ENCODE results near the gene TBCCD1. TPM values are rescaled to one million over a fixed set of nuclear protein-coding genes. Genes with fewer than 3 reads are reported as not detected.
"Not testable (repeated sequence)": the region's sequence is repeated elsewhere in the genome, so short reads cannot be mapped to it uniquely, and the experiment has no call there.

Gene TBCCD1
- total RNA-seq, 1 experiment from 2014 or later, result 21.5 TPM

DNA sequence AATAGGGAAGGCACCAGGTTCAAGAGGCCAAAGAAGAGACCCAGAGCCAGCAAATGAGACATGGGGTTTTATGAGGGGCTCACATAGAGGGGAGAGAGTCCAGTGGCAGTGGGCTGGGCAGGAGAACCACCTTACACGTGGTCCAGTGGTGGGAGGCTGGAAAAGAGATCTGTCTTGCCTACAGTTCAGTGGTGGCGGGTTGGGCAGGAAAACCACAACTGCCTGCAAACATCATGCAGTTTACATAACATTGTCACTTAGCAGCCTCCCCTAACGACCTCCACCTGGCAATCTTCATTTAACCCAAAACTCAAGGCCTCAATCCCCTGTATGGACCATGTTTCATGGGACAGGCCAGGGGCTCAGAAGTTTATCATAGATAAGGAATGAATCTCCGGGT is 52.0 kb downstream of the TBCCD1 start:
- no peak for DNase-seq
- no peak overlapping the region for H3K4me3 ChIP-seq
- peaks cover 18% of the 10 kb centered on the region for H3K27me3 ChIP-seq
- peaks cover 9% of the 10 kb centered on the region for H3K9me3 ChIP-seq
- H3K36me3 ChIP-seq, result no peaks in the 10 kb centered on the region

DNA sequence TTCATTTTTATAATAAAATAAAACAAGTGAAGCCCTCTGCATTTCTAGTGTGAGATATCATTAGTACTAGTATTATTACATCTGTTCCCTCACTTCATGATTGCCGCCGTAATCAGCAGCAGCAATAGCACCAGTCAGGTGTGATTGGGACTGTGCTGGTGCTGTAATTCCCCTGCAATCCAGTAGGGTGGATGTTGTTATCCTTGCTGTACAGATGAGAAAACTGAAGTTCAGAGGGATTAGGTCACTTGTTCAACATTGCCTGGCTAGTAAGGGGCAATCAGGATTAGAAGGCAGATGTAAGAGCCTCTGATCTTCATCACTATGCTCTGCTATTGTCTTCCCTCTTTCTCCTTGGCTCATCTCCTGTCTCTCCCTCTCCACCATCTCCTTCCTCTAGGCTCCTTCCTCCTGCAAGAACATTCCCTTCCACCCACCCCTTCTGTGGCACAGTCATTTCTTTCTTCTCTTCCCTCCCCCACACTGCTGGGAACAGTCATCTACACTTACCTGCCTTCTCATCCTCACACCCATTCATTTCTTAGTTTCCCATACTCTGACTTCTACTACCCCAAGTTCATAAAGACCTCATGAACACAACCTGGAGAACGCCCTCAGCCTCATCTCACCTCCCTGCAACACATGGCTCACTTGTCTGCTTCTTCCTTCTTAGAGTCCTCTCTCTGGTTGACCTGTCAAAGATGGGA is 52.7 kb downstream of the TBCCD1 start:
- Histone ChIP-seq H3K9me3 (peaks cover 9% of the 10 kb centered on the region), H3K27me3 (peaks cover 18% of the 10 kb centered on the region), H3K4me3 (no peak overlapping the region), H3K36me3 (no peaks in the 10 kb centered on the region)
- DNase-seq, result no peak

DNA sequence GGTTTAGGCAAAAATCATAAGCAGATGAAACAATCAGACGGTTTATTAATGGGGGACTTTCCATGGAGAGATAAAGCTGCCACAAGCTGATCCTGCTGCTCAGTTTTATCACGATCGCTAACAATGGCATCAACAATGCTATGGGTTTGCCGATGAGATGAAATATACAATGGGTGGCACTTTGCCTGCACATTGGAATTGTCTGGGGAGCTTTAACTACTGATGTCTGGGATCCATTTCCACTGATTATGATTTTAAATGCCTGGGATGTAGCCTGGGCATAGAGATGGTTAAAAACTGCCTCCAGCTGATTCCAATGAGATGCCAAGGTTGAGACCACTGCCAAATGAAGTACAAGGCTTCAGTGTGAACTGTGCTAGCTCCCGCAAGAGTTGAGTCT is 53.8 kb downstream of the TBCCD1 start:
- peaks cover 9% of the 10 kb centered on the region for H3K9me3 ChIP-seq
- H3K36me3 ChIP-seq, result no peaks in the 10 kb centered on the region
- no peak overlapping the region for H3K4me3 ChIP-seq
- no peak for DNase-seq
- peaks cover 18% of the 10 kb centered on the region for H3K27me3 ChIP-seq

DNA sequence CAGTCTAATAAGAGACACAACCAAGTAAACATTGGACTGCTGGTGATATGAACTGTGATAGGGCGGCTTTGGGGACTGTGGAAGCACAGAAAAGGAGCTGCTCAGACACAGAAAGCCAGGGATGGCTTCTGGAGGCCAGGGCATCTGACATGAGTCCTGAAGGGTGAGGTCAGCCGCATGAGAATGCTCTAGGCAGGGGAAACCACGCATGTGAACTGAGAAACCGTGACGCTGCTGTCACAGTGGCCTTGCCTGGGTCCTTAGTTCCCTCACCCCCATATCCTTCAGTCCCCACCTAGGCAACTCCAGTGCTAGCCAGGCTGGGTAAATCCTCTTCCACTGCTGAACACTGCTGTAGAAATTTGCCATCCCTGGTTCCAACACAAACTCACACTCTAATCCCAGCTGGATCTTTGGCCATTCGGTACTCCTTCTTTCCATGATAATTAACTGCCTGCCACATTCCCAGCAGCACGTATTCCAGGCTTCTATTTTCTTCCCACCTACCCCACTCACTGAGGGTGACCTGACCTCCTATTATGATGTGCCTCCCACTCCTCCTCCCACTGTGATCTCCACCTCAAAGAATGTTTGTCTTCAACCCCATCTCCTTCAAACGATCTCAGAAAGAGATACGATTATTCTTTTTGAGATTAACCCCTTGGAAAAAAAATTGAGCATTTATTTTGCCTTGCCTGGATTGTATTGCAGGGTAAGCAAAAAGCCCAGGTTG is 54.4 kb downstream of the TBCCD1 start:
- no peak overlapping the region for H3K4me3 ChIP-seq
- peaks cover 18% of the 10 kb centered on the region for H3K27me3 ChIP-seq
- H3K36me3 ChIP-seq, result no peaks in the 10 kb centered on the region
- DNase-seq, result no peak
- H3K9me3 ChIP-seq, result peaks cover 9% of the 10 kb centered on the region

DNA sequence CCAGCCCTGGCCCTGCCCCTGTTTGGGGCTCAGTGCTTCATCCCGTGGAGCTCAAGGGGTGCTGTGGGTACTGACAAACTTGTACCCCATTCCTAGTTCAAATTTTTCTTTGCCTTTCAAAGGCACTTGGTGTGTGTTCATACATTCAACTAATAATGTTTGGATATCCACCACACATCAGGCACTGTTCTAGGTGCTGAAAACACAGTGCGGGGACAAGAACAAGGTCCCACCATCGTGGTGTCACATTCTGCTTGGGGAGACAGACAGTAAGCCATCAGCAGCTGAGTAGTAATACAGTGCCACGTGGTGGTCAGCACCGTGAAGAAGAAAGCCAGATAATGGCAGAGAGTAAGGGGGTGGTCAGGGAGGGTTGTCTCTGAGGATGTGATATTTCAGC is 55.4 kb downstream of the TBCCD1 start:
- peaks cover 18% of the 10 kb centered on the region for H3K27me3 ChIP-seq
- H3K36me3 ChIP-seq, result no peaks in the 10 kb centered on the region
- DNase-seq, result no peak
- no peak overlapping the region for H3K4me3 ChIP-seq
- H3K9me3 ChIP-seq, result peaks cover 8% of the 10 kb centered on the region

DNA sequence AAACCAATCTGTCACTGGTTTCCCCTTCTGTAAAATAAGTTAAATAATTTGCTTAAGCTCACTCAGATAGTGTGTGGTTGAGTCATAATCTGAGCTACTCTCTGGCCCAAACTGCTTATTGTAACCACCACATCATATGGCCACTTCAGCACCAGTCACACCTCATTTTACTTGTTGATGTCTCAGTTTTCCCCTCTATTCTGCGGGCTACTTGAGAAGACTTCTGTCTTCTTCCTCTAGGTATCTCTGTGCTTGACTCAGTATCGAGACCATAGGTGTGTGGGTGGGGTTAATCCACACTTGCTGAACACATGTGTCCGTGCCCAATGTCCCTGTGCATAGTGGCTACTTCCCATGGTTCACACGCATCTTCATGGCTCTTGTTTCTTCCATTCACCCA is 55.9 kb downstream of the TBCCD1 start:
- Histone ChIP-seq H3K27me3 (peaks cover 18% of the 10 kb centered on the region), H3K9me3 (peaks cover 4% of the 10 kb centered on the region), H3K4me3 (no peak overlapping the region), H3K36me3 (no peaks in the 10 kb centered on the region)
- no peak for DNase-seq

DNA sequence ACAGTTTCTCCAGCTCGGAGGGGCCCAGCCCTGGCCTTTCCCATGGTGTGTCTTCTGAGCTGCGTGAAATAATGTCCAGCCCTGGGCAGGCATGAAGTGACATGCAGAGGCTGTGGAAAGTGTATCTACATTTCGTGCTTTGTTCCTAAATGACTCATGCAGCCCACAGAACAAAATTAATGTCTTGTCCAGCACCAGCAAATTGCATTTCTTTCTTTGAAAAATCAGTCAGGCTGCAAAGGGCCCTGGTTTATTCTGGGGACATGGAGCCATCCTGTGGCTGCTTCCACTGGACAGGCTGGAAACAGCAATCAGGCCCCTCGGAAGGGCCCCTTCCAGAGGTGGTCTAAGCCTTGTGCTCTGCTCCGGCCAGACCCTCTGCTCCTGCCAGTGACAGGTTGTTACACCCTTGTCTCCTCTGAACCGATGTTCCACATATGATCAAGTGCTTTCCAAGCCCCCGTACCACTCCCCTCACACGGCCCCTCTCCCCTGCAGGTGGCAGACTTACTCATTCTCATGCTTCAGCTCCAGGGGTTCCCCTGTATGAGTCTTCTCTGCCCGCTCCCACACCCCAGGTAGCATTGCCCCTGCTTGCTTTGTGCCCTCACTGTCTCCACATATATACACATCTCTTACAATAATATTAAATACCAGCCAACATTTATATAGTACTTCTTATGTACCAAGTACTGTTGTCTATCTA is 56.6 kb downstream of the TBCCD1 start:
- Histone ChIP-seq H3K4me3 (no peak overlapping the region), H3K9me3 (no peaks in the 10 kb centered on the region), H3K36me3 (no peaks in the 10 kb centered on the region), H3K27me3 (peaks cover 18% of the 10 kb centered on the region)
- DNase-seq, result no peak

DNA sequence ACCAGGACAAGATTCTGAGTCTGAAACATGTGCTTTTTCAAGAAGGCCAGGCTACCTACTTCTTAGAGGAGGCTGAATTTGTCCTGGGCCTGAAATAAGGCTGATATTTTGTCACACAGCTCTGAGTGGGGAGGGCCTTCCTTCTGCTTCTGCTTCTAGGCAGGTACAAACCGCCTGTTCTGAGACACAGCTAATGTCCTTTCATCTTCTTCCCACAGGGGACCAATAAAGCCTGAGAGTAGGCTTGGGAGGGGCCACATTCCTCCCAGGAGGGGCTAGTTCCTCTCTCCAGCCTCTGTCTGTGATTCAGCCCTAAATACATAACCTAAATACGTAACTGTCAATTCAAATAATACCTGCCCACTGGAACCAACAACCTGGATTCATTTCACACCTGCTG is 57.7 kb downstream of the TBCCD1 start:
- Histone ChIP-seq H3K9me3 (no peaks in the 10 kb centered on the region), H3K27me3 (peaks cover 18% of the 10 kb centered on the region), H3K36me3 (no peaks in the 10 kb centered on the region), H3K4me3 (no peak overlapping the region)
- DNase-seq, result no peak

DNA sequence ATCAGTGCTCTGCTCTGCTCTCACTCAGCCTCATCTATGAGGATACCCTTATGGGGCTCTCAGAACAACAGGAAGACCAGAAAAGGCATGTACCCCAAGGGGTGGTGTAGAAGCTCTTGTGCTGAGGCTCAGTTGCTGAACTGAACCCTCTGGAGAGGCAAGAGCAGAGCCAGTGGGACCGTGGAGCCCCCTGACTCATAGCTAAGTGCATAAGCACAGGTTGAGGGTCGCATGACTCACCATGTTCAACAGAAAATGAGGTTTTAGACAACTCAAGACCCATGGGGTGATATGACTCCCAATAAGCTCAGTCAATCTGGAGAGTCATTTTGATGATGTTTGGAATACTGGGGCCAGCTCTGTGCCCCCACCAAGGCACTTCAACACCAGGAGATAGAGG is 60.3 kb downstream of the TBCCD1 start:
- no peak overlapping the region for H3K4me3 ChIP-seq
- no peak for DNase-seq
- no peaks in the 10 kb centered on the region for H3K36me3 ChIP-seq
- no peaks in the 10 kb centered on the region for H3K9me3 ChIP-seq
- H3K27me3 ChIP-seq, result peaks cover 5% of the 10 kb centered on the region

DNA sequence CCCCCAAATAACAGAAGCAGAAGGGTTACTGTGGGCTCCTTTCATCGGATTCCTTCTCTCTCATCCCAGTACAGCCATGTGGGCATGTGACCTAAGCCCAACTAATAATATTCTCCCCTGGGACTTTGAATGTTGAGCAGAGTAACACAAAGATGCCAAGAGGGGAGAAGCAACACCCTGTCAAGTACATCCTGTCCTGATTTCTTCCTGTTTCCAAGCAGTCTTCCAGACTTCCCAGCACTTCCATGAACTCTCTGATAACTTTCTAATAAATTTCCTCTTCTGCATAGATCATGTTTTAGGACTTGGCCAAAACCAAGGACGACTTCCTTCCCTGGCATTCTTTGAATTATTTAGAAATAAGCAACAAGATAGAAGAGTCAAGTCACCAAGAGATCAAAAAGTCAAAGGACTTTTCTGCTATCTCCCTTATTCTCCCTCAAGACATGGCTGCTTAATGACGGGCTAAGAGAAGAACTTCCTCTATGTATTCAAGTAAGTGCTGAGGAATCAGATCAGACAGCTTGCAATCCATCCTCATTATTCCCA is 60.9 kb downstream of the TBCCD1 start:
- no peaks in the 10 kb centered on the region for H3K9me3 ChIP-seq
- no peak for DNase-seq
- peaks cover 5% of the 10 kb centered on the region for H3K27me3 ChIP-seq
- no peaks in the 10 kb centered on the region for H3K36me3 ChIP-seq
- no peak overlapping the region for H3K4me3 ChIP-seq

DNA sequence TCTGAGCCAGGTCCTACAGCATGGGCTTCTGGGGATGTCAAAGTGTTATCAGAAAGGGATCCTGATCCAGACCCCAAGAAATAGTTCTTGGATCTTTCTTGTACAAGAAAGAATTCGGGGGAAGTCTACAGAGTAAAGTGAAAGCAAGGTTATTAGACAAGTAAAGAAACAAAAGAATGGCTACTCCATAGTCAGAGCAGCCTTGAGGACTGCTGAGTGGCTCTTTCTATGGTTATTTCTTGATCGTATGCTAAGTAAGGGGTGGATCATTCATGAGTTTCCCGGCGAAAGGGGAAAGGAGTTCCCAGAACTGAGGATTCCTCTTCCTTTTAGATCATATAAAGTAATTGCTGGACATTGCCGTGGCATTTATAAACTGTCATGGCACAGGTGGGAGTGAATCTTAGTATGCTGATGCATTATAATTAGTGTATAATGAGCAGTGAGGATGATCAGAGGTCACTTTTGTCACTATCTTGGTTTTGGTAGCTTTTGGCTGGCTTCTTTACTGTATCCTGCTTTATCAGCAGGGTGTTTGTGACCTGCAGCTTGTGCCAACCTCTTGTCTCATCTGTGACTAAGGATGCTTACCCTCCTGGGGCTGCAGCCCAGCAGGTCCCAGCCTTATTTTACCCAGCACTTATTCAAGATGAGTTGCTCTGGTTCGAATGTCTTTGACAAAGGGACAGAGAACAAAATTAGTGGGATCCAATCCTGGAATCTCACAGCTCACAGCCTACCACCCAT is 64.0 kb downstream of the TBCCD1 start:
- H3K4me3 ChIP-seq, result peak overlapping the region; percentile 3; the same call in 1 of the 2 replicates
- H3K27me3 ChIP-seq, result peaks cover 6% of the 10 kb centered on the region
- no peaks in the 10 kb centered on the region for H3K36me3 ChIP-seq
- DNase-seq, result peak; percentile 14
- peaks cover 8% of the 10 kb centered on the region; the same call in 1 of the 2 replicates for H3K9me3 ChIP-seq

DNA sequence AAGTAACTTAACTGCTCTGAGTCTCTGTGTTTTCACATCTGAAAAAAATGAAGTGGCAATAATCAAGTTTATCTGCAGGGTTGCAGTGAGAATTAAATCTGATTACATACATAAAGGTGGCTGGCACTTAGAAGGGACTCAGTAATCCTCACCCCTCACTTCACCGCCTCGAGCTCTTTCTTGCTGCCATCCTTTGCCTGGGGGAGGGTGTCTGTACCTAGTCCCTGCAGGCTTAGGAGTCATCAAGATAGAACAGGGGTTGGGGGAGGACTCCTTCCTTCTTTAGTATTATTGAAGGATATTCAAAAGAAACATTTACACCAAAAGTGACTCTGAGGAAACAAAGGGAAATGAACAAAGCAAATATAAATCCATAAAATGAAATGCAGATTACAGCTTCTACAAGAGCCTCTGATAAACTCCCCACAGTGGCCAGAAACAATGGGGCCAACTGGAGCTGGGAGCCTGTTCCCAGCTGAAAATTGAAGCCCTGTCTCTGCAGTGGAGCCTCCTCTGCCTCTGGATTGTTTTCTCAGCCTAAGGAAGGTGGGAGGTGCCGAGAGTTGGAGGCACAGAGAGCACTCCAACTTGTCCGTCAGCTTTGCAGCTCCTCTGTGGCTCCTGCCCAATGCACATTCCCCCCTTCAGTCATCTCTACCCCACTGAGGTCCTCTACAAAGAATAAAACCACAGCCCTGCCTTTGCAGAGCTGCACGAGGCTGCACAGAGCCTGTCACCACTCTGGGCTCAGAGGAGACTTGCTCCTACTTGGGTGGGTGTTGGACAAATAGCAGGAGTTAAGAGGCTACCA is 64.8 kb downstream of the TBCCD1 start:
- Histone ChIP-seq H3K36me3 (no peaks in the 10 kb centered on the region), H3K4me3 (no peak overlapping the region; the same call in 1 of the 2 replicates)

DNA sequence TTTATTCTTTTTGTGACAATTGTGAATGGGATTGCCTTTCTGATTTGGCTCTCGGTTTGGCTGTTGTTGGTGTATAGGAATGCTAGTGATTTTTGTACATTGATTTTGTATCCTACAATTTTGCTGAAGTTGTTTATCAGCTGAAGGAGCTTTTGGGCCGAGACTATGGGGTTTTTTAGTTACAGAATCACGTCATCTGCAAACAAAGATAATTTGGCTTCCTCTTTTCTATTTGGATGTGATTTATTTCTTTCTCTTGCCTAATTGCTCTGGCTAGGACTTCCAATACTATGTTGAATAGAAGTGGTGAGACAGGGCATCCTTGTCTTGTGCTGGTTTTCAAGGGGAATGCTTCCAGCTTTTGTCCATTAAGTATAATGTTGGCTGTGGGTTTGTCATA is 67.2 kb downstream of the TBCCD1 start:
- H3K27me3 ChIP-seq, result not testable (repeated sequence)

More for the DNA sequence above, 64.8 kb downstream of the TBCCD1 start:
- Histone ChIP-seq H3K9me3 (peaks cover 8% of the 10 kb centered on the region; the same call in 1 of the 2 replicates), H3K27me3 (peaks cover 6% of the 10 kb centered on the region)
- DNase-seq, result no peak

DNA sequence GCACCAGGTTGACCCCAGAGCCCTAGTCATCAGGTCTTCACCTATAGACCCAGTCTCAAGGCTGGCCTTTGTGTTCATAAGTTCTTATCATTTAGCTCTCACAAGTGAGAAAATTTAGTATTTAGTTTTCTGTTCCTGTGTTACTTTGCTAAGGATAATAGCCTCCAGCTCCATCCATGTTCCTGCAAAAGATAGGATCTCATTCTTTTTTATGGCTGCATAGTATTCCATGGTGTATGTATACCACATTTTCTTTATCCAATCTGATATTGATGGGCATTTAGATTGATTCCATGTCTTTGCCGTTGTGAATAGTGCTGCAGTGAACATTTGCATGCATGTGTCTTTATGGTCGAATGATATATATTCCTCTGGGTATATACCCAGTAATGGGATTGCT is 69.1 kb downstream of the TBCCD1 start:
- H3K36me3 ChIP-seq, H3K9me3 ChIP-seq, H3K4me3 ChIP-seq, DNase-seq, H3K27me3 ChIP-seq: not testable (repeated sequence)

More for the DNA sequence above, 67.2 kb downstream of the TBCCD1 start:
- H3K4me3 ChIP-seq, DNase-seq, H3K36me3 ChIP-seq, H3K9me3 ChIP-seq: not testable (repeated sequence)

DNA sequence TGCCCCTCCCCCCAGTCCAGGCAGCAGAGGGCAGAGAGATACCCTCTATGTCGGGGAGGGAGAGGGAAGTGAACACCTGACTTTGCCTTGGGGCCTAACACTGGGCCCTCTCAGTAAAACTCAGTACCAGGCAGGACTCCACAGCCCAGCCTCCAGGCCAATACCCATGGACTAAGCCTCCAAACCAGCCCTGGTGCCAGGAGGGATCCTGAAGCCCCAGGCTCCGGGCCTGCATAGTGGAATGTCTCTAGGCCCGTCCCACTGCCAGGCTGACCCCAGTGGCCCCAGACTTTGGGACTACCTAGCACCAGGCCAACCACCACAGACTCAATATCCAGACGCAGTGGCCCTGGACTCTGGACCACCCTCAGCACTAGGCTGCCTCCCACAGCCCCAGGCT is 69.5 kb downstream of the TBCCD1 start:
- no peak for DNase-seq
- H3K9me3 ChIP-seq, result peaks cover 8% of the 10 kb centered on the region; the same call in 1 of the 2 replicates
- H3K27me3 ChIP-seq, result peaks cover 3% of the 10 kb centered on the region; the same call in 1 of the 2 replicates
- no peaks in the 10 kb centered on the region for H3K36me3 ChIP-seq
- no peak overlapping the region for H3K4me3 ChIP-seq

DNA sequence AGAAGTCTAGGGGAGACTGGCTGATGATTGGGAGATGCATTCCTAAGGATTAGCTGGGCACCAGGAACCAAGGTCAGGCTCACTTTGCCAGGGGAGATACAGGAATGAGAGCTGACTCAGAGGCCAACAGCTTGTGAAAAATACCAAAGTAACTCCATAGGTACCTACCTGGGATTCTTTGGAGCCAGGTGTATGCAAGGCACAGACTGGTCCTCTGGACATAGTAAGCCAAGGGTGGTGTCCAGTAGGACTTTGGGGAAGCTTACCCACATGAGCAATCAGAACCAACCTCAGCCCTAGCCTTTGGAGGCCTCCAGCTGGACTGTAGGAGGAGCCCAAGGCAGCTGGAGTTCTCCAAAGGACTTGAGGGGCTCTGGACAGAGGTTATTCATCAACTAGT is 70.5 kb downstream of the TBCCD1 start:
- Histone ChIP-seq H3K9me3 (peaks cover 8% of the 10 kb centered on the region; the same call in 1 of the 2 replicates), H3K27me3 (peaks cover 3% of the 10 kb centered on the region; the same call in 1 of the 2 replicates), H3K36me3 (no peaks in the 10 kb centered on the region), H3K4me3 (no peak overlapping the region)
- no peak for DNase-seq

All from MG63 (cell line).